KMS-11 (cell line): Measurements from ENCODE around the gene CACNG6.

ENCODE experiments used
- H2AFZ ChIP-seq: fragments of 200-600 bp; sonication (generic); 2 replicates; pipeline ENCODE4 v1.6.1; 2016; ENCODE audit warnings: antibody characterized with exemption, mixed run types, low read depth
- H3K27ac ChIP-seq: fragments of 200-600 bp; sonication (generic); 2 replicates; pipeline ENCODE4 v1.6.1; 2016; ENCODE audit warnings: mild to moderate bottlenecking, mixed run types
- H3K27me3 ChIP-seq: fragments of 200-600 bp; sonication (generic); 2 replicates; pipeline ENCODE4 v1.6.1; 2017; ENCODE audit warnings: mild to moderate bottlenecking, low read depth, mixed run types, moderate library complexity; ENCODE audit not compliant: insufficient read depth
- H3K36me3 ChIP-seq: fragments of 200-600 bp; sonication (generic); 2 replicates; pipeline ENCODE4 v1.6.1; 2017; ENCODE audit warnings: mild to moderate bottlenecking, mixed run types; ENCODE audit not compliant: insufficient read depth
- H3K4me1 ChIP-seq: fragments of 200-600 bp; sonication (generic); 2 replicates; pipeline ENCODE4 v1.6.1; 2016; ENCODE audit warnings: mild to moderate bottlenecking, low read depth, mixed run types; ENCODE audit not compliant: poor library complexity, severe bottlenecking
- H3K4me2 ChIP-seq: fragments of 200-600 bp; sonication (generic); 2 replicates; pipeline ENCODE4 v1.7.0; 2016; ENCODE audit warnings: mild to moderate bottlenecking, mixed run types
- H3K4me3 ChIP-seq: fragments of 200-600 bp; sonication (generic); IDR thresholded peaks from 2 replicates; pipeline ENCODE4 v1.6.1; 2017; ENCODE audit warnings: low read depth, low read length, mixed read lengths; ENCODE audit not compliant: insufficient read depth
- H3K79me2 ChIP-seq: fragments of 200-600 bp; sonication (generic); 2 replicates; pipeline ENCODE4 v1.6.1; 2016; ENCODE audit warnings: low read depth, mixed run types; ENCODE audit not compliant: insufficient read depth
- H3K9ac ChIP-seq: fragments of 200-600 bp; sonication (generic); 2 replicates; pipeline ENCODE4 v1.6.1; 2016; ENCODE audit warnings: mild to moderate bottlenecking, mixed run types
- H4K20me1 ChIP-seq: fragments of 200-600 bp; sonication (generic); 2 replicates; pipeline ENCODE4 v1.6.1; 2016; ENCODE audit warnings: mild to moderate bottlenecking, mixed run types; ENCODE audit not compliant: insufficient read depth
- CTCF ChIP-seq: fragments of 200-600 bp; sonication (generic); conservative IDR thresholded peaks from 2 replicates; pipeline ENCODE4 v1.6.1; 2017; ENCODE audit warnings: low read depth, mild to moderate bottlenecking, antibody characterized with exemption, low read length, moderate library complexity, mixed read lengths

Gene CACNG6

GRCh38 chr19:53991224-53992113, at the start of gene CACNG6:
Gene CACNG6 (plus strand): TSS chr19:53991637. CDS start chr19:53992878, 1,241 bp downstream.
- Histone ChIP-seq H3K27me3 (no peaks in the 10 kb centered on the region; the same call in 1 of the 2 replicates), H3K36me3 (no peaks in the 10 kb centered on the region), H2AFZ (no peak within 1 kb of the TSS), H3K27ac (no peak within 1 kb of the TSS), H3K9ac (no peak within 1 kb of the TSS), H3K4me3 (no peak within 1 kb of the TSS), H3K4me1 (no peaks in the 10 kb centered on the region), H3K4me2 (no peak within 1 kb of the TSS), H3K79me2 (no peaks in the 10 kb centered on the region), H4K20me1 (no peaks in the 10 kb centered on the region)
- TF ChIP-seq CTCF, result no peak

GRCh38 chr19:53942001-53942786, 49.2 kb upstream of the CACNG6 start:
- H2AFZ ChIP-seq, result no peak overlapping the region
- no peaks in the 10 kb centered on the region for H3K36me3 ChIP-seq
- H3K4me3 ChIP-seq, result no peak overlapping the region
- no peak overlapping the region for H3K27ac ChIP-seq
- H3K4me1 ChIP-seq, result no peaks in the 10 kb centered on the region
- no peaks in the 10 kb centered on the region for H3K79me2 ChIP-seq
- no peak overlapping the region for H3K4me2 ChIP-seq
- no peak overlapping the region for H3K9ac ChIP-seq
- no peaks in the 10 kb centered on the region; the same call in 1 of the 2 replicates for H3K27me3 ChIP-seq
- H4K20me1 ChIP-seq, result no peaks in the 10 kb centered on the region
- no peak for TF ChIP-seq CTCF

- no peak overlapping the region for H2AFZ ChIP-seq
- H3K4me1 ChIP-seq, result no peaks in the 10 kb centered on the region
- H3K9ac ChIP-seq, result no peak overlapping the region
- H3K4me3 ChIP-seq, result no peak overlapping the region
- H3K36me3 ChIP-seq, result no peaks in the 10 kb centered on the region
- no peaks in the 10 kb centered on the region for H4K20me1 ChIP-seq
- H3K79me2 ChIP-seq, result no peaks in the 10 kb centered on the region
- H3K4me2 ChIP-seq, result no peak overlapping the region
- no peak overlapping the region for H3K27ac ChIP-seq
- no peaks in the 10 kb centered on the region; the same call in 1 of the 2 replicates for H3K27me3 ChIP-seq
- no peak for TF ChIP-seq CTCF
Observed at GRCh38 chr19:53944416-53944815, 47.0 kb upstream of the CACNG6 start.

GRCh38 chr19:53944933-53945332, 46.5 kb upstream of the CACNG6 start:
- Histone ChIP-seq H3K27me3 (no peaks in the 10 kb centered on the region; the same call in 1 of the 2 replicates), H3K4me3 (no peak overlapping the region), H3K27ac (no peak overlapping the region), H3K36me3 (no peaks in the 10 kb centered on the region), H3K79me2 (no peaks in the 10 kb centered on the region), H3K4me2 (no peak overlapping the region), H4K20me1 (no peaks in the 10 kb centered on the region), H3K9ac (no peak overlapping the region), H3K4me1 (no peaks in the 10 kb centered on the region), H2AFZ (no peak overlapping the region)
- TF ChIP-seq CTCF, result no peak
